Measurements from ENCODE around the gene TAPT1. TPM values are rescaled to one million over a fixed set of nuclear protein-coding genes. Genes with fewer than 3 reads are reported as not detected.

Gene TAPT1
- total RNA-seq, 2 experiments from 2014 or later: 31.9 to 34.3 TPM

GRCh38 chr4:16239086-16239485 is 12.8 kb upstream of the TAPT1 start:
- peaks cover 3% of the 10 kb centered on the region for H3K27me3 Mint-ChIP-seq (ENCODE audit: low read depth)
- CTCF ChIA-PET: interaction anchor here (1.1 to 1.2 kb wide), 2 partner anchors 25 to 33 kb away, joined by 3 to 6 read pairs; no protein-coding TSS in a partner anchor
- no peaks in the 10 kb centered on the region for H3K36me3 Mint-ChIP-seq (ENCODE audit: low read depth)
- ATAC-seq (no peak), DNase-seq (no peak)
- no peaks in the 10 kb centered on the region for H3K4me1 Mint-ChIP-seq (ENCODE audit: low read depth)
- POLR2A ChIA-PET: interaction anchor here (1.0 kb wide), 1 partner anchor 275 kb away, joined by 3 read pairs; no protein-coding TSS in a partner anchor
- H3K27ac Mint-ChIP-seq: no peak overlapping the region
- no peak overlapping the region for H3K4me3 Mint-ChIP-seq
- H3K9me3 Mint-ChIP-seq (ENCODE audit: insufficient read depth): no peaks in the 10 kb centered on the region

GRCh38 chr4:16238327-16238726 is 12.1 kb upstream of the TAPT1 start:
- Mint-ChIP-seq H3K9me3 (ENCODE audit: insufficient read depth) (no peaks in the 10 kb centered on the region), H3K27ac (no peak overlapping the region), H3K4me1 (ENCODE audit: low read depth) (no peaks in the 10 kb centered on the region), H3K4me3 (no peak overlapping the region), H3K27me3 (ENCODE audit: low read depth) (peaks cover 3% of the 10 kb centered on the region), H3K36me3 (ENCODE audit: low read depth) (no peaks in the 10 kb centered on the region)
- ChIA-PET CTCF (interaction anchor here (0.8 to 1.2 kb wide), 4 partner anchors 10 to 32 kb away, joined by 3 to 6 read pairs (median 3); no protein-coding TSS in a partner anchor), POLR2A (interaction anchor here (1.0 kb wide), 1 partner anchor 274 kb away, joined by 3 read pairs; no protein-coding TSS in a partner anchor)
- DNase-seq (peak; percentile 39), ATAC-seq (peak; percentile 90)

DNA sequence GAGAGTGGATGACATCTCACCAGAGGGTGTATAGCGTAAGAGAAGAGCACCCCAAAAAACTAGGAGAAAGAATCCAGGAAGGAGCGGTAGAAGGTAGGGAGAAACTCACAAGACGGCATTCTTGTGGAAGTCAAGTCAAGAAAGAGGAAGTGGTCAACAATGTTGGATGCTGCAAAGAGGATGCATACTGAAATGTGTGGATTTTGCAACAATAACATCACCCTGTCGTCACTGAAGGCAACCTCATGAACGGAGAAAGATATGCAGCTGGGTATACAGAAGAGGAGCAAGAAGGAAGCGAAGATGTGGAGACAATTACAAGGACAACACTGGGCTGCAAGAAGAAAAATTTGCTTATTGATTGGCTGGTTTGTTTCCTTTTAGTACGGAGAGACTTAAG is 11.4 kb upstream of the TAPT1 start:
- DNase-seq: no peak
- CTCF ChIA-PET: interaction anchor here (0.8 to 1.2 kb wide), 3 partner anchors 10 to 32 kb away, joined by 3 to 6 read pairs (median 3); no protein-coding TSS in a partner anchor

GRCh38 chr4:16236402-16237023 is 10.2 kb upstream of the TAPT1 start:
- ChIA-PET CTCF (interaction anchor here (1.1 kb wide), 1 partner anchor 22 kb away, joined by 3 read pairs; no protein-coding TSS in a partner anchor), POLR2A (interaction anchor here (1.1 to 1.5 kb wide), 2 partner anchors 9 to 481 kb away, joined by 3 to 6 read pairs; no protein-coding TSS in a partner anchor)
- H3K9me3 Mint-ChIP-seq (ENCODE audit: insufficient read depth): no peaks in the 10 kb centered on the region
- H3K27ac Mint-ChIP-seq: no peak overlapping the region
- peaks cover 9% of the 10 kb centered on the region for H3K4me1 Mint-ChIP-seq (ENCODE audit: low read depth)
- no peak overlapping the region for H3K4me3 Mint-ChIP-seq
- H3K27me3 Mint-ChIP-seq (ENCODE audit: low read depth): peaks cover 3% of the 10 kb centered on the region
- no peaks in the 10 kb centered on the region for H3K36me3 Mint-ChIP-seq (ENCODE audit: low read depth)
- DNase-seq (no peak), ATAC-seq (no peak)

More for the DNA sequence above, 11.4 kb upstream of the TAPT1 start:
- POLR2A ChIA-PET: no interaction called here
- Mint-ChIP-seq H3K4me1 (ENCODE audit: low read depth) (no peaks in the 10 kb centered on the region), H3K27ac (no peak overlapping the region), H3K9me3 (ENCODE audit: insufficient read depth) (no peaks in the 10 kb centered on the region), H3K4me3 (no peak overlapping the region), H3K36me3 (ENCODE audit: low read depth) (no peaks in the 10 kb centered on the region), H3K27me3 (ENCODE audit: low read depth) (peaks cover 3% of the 10 kb centered on the region)
- ATAC-seq: no peak

DNA sequence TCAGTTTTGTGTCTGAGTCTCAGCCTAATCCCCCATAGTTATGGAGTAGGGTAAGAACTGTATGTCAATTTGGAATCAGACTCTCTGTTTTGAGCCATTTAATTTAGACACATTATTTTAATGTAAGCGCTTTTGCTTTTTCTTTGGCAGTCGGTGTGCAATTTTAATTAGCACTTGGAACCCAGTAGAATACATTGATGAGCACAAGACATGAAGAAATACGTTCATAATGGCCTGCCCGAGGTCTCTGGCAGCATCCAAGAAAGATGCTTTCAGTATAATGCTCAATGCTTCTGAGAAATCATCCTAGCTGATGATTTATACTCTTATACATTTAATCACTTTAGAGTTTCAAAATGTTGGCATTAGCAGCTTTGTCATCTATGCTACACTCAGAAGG is 8.9 kb upstream of the TAPT1 start:
- H3K4me3 Mint-ChIP-seq: no peak overlapping the region
- H3K27ac Mint-ChIP-seq: no peak overlapping the region
- ChIA-PET POLR2A (interaction anchor here (1.1 to 1.5 kb wide), 2 partner anchors 8 to 479 kb away, joined by 3 to 6 read pairs; no protein-coding TSS in a partner anchor), CTCF (interaction anchor here (1.2 kb wide), 1 partner anchor 30 kb away, joined by 8 read pairs; no protein-coding TSS in a partner anchor)
- H3K27me3 Mint-ChIP-seq (ENCODE audit: low read depth): peaks cover 3% of the 10 kb centered on the region
- peaks cover 9% of the 10 kb centered on the region for H3K4me1 Mint-ChIP-seq (ENCODE audit: low read depth)
- no peaks in the 10 kb centered on the region for H3K9me3 Mint-ChIP-seq (ENCODE audit: insufficient read depth)
- H3K36me3 Mint-ChIP-seq (ENCODE audit: low read depth): no peaks in the 10 kb centered on the region
- DNase-seq (no peak), ATAC-seq (no peak)

- ATAC-seq (no peak), DNase-seq (no peak)
- no peak overlapping the region for H3K27ac Mint-ChIP-seq
- POLR2A ChIA-PET: no interaction called here
- no peak overlapping the region for H3K4me3 Mint-ChIP-seq
- peaks cover 13% of the 10 kb centered on the region for H3K4me1 Mint-ChIP-seq (ENCODE audit: low read depth)
- H3K9me3 Mint-ChIP-seq (ENCODE audit: insufficient read depth): no peaks in the 10 kb centered on the region
- CTCF ChIA-PET: interaction anchor here (0.8 to 1.6 kb wide), 4 partner anchors 22 to 37 kb away, joined by 3 to 4 read pairs (median 4); no protein-coding TSS in a partner anchor
- no peaks in the 10 kb centered on the region for H3K36me3 Mint-ChIP-seq (ENCODE audit: low read depth)
- H3K27me3 Mint-ChIP-seq (ENCODE audit: low read depth): peaks cover 3% of the 10 kb centered on the region
Measured at GRCh38 chr4:16233569-16234177, 7.4 kb upstream of the TAPT1 start.

DNA sequence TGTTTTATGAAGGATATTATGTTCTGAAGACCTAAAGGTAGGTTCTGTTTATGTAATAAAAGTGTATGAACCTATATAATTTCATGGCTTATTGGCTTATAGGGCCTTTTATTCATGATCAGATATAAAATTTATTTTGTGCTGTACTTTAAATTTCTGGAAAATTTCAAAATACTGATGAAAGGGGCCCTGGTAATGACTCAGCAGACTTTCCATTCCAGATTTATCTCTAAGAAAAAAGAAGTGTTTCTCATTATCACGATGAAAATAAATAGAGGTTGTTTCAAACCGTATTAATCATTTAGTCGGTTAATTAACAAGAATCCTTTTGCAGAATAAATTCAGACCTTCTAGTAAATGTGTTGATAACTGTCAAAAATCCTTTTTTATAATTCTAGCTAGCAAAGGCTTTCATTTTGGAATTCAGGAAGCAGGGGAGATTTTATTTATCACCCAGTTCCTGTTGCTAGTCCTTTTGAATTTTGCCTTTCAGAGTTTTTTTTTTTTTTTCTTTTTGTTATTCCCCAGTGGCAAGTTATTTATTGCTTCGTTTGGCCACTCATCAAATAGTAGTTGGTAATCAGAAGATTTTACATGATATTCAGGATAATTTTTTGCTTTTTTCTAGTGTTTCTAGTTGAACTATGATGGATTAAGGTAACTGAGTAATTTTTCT is 5.4 kb upstream of the TAPT1 start:
- Mint-ChIP-seq H3K36me3 (ENCODE audit: low read depth) (no peaks in the 10 kb centered on the region), H3K9me3 (ENCODE audit: insufficient read depth) (no peaks in the 10 kb centered on the region), H3K4me3 (no peak overlapping the region), H3K27me3 (ENCODE audit: low read depth) (peaks cover 3% of the 10 kb centered on the region), H3K27ac (no peak overlapping the region), H3K4me1 (ENCODE audit: low read depth) (peaks cover 23% of the 10 kb centered on the region)
- ATAC-seq: no peak
- POLR2A ChIA-PET: no interaction called here
- CTCF ChIA-PET: interaction anchor here (0.6 to 1.4 kb wide), 3 partner anchors 26 to 170 kb away, joined by 3 read pairs; no protein-coding TSS in a partner anchor
- no peak for DNase-seq

- Mint-ChIP-seq H3K9me3 (ENCODE audit: insufficient read depth) (no peaks in the 10 kb centered on the region), H3K4me3 (no peak overlapping the region), H3K27ac (no peak overlapping the region), H3K27me3 (ENCODE audit: low read depth) (peaks cover 3% of the 10 kb centered on the region), H3K36me3 (ENCODE audit: low read depth) (no peaks in the 10 kb centered on the region), H3K4me1 (ENCODE audit: low read depth) (peaks cover 23% of the 10 kb centered on the region)
- POLR2A ChIA-PET: no interaction called here
- no peak for ATAC-seq
- CTCF ChIA-PET: interaction anchor here (1.3 kb wide), 1 partner anchor 9 kb away, joined by 3 read pairs; no protein-coding TSS in a partner anchor
- no peak for DNase-seq
Measured at GRCh38 chr4:16230308-16230707, 4.0 kb upstream of the TAPT1 start.

- Mint-ChIP-seq H3K4me3 (no peak overlapping the region), H3K9me3 (ENCODE audit: insufficient read depth) (no peaks in the 10 kb centered on the region), H3K27ac (no peak overlapping the region), H3K36me3 (ENCODE audit: low read depth) (peaks cover 5% of the 10 kb centered on the region), H3K4me1 (ENCODE audit: low read depth) (peaks cover 30% of the 10 kb centered on the region), H3K27me3 (ENCODE audit: low read depth) (peaks cover 3% of the 10 kb centered on the region)
- ATAC-seq (no peak), DNase-seq (no peak)
- CTCF ChIA-PET: interaction anchor here (1.3 kb wide), 1 partner anchor 9 kb away, joined by 3 read pairs; no protein-coding TSS in a partner anchor
- POLR2A ChIA-PET: no interaction called here
Measured at GRCh38 chr4:16229604-16230003, 3.3 kb upstream of the TAPT1 start.

- no peaks in the 10 kb centered on the region for H3K9me3 Mint-ChIP-seq (ENCODE audit: insufficient read depth)
Measured at GRCh38 chr4:16227462-16227868, 1.2 kb upstream of the TAPT1 start.

DNA sequence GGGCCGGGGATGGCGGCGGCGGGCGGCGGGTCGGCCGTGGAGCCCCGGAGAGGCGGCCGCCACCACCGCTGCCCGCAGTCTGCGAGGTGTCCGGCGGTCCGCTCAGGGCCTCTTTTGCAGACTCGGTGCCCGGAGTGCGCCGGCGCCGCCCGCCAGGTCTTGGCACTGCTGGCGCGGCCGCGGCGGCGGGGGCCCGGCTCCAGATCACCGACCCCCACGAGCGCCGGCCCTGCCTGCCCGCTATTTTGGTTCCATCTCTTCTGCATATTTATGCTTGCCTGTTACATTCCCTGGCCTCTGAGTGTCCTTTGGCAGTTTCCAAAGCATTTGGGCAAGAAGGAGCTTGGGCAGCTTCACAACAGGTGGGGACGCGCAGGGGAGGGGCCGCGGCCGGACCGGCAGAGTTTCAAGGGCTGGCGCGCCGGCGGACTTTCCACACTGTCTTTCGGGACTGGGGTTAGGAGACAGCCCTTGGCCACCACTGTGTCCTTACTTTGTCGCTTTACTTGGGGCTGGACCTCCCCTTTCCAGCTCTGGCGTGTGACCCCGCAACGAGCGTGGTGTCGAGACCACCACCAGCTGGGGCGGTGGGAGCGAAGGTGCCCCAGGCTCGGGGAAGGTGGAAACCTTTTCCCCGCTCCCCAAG is 668 bp upstream of the TAPT1 start:
- no peaks in the 10 kb centered on the region for H3K27me3 Mint-ChIP-seq (ENCODE audit: low read depth)
- peak; percentile 48 for DNase-seq
- H3K4me3 Mint-ChIP-seq: peak overlapping the region; percentile 92
- peak; percentile 30 for ATAC-seq
- CTCF ChIA-PET: interaction anchor here (2.1 kb wide), 1 partner anchor 21 kb away, joined by 8 read pairs; no protein-coding TSS in a partner anchor
- POLR2A ChIA-PET: interaction anchor here (0.6 to 1.7 kb wide), 5 partner anchors 8 to 583 kb away, joined by 3 to 6 read pairs (median 5); no protein-coding TSS in a partner anchor
- H3K4me1 Mint-ChIP-seq (ENCODE audit: low read depth): peaks cover 49% of the 10 kb centered on the region
- no peaks in the 10 kb centered on the region for H3K9me3 Mint-ChIP-seq (ENCODE audit: insufficient read depth)
- peak overlapping the region; percentile 95 for H3K27ac Mint-ChIP-seq
- peaks cover 20% of the 10 kb centered on the region for H3K36me3 Mint-ChIP-seq (ENCODE audit: low read depth)

More at GRCh38 chr4:16227462-16227868, 1.2 kb upstream of the TAPT1 start:
- ATAC-seq (no peak), DNase-seq (no peak)
- H3K36me3 Mint-ChIP-seq (ENCODE audit: low read depth): peaks cover 20% of the 10 kb centered on the region
- peak overlapping the region; percentile 92 for H3K4me3 Mint-ChIP-seq
- H3K4me1 Mint-ChIP-seq (ENCODE audit: low read depth): peaks cover 50% of the 10 kb centered on the region
- H3K27me3 Mint-ChIP-seq (ENCODE audit: low read depth): no peaks in the 10 kb centered on the region
- ChIA-PET CTCF (interaction anchor here (1.2 to 2.1 kb wide), 2 partner anchors 11 to 22 kb away, joined by 3 to 8 read pairs; no protein-coding TSS in a partner anchor), POLR2A (interaction anchor here (0.6 to 1.7 kb wide), 4 partner anchors 8 to 583 kb away, joined by 3 to 6 read pairs (median 4); no protein-coding TSS in a partner anchor)
- H3K27ac Mint-ChIP-seq: peak overlapping the region; percentile 95

Measured in activated CD8-positive, alpha-beta T cell treated with anti-CD3 and anti-CD28 coated beads, Interleukin-2, amount 10 ng/mL, durations not matched to agents 7 days and 5 days (primary cell).